Inflammatory macrophage treated with lipopolysaccharide for 1 hour (primary cell): ENCODE measurements around the gene KCNK13.
A peak's percentile ranks its signal among the peaks of the same experiment; 100 is the strongest.

Experiments
- DNase-seq, 2 donors: peaks; one replicate each; pipeline ENCODE4 v3.0.0-alpha.2; 2020 to 2022

Gene KCNK13

DNA sequence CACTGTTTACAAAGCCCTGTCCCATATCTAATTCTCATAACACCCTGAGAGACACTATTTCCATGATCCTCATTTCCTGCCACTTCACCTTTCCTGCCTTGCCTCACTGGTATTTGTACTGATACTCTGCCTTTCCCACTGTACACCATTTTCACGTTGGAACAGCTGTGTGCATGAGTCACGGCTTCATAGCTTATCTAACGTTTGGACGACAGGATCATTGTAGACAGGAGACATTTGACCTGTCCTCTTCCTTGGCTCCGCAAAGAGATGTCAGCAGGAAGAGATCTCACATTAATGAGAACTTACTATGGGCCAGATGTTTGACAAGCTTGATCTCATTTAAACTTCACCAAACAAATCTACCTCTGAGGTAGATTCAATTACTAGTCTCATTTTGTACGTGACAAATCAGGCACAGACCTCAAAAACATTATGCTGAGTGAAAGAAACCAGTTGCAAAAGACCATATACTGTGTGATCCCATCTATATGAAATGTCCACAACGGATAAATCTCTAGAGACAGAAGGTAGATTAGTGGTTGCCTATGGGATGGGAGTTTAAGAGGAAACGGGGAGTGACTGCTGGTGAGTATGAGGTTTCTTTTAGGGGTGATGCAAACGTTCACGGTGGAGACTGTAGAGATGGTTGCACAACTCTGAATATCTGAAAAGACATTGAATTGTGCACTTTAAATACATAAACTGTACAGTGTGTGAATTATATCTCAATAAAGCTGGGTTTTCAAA is 71.2 kb downstream of the KCNK13 start:
- no peak for DNase-seq

DNA sequence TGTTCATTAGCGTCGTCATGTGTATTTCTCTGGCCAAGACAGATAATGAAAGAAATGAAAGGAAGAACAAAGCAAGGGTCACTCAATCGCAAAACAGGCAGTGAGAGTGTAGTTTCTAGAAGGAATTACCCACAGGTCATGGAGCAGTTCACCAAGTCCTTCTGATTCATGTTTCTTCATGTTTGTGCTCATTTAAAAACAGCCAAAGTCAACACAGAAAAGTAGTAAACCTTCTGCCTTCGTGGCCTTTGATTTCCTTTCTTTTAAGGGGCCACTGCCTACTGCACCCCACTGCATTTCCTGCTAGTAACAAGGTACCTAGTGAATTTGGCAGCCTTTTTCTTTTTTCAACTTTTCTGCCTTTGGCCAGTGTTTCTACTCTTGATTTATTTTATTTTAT is 75.1 kb downstream of the KCNK13 start:
- no peak for DNase-seq

DNA sequence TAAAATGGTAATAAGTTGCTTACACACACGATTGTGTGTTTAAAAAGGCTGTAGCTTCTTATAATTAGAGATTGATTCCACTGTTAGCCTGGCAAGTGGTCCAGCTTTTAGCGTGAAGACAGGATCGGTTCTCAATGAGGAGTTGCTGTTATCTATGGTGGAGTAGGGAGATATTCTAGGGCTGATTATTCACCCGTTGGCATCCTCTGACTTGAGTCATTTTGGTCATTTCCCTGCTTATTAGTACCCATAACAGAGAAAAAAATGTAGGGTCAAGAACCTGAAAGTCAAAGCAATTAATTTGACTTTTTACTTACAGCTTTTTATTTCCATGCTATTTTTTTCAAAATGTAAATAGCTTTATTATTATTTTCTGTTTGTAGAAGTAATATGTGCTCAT is 76.0 kb downstream of the KCNK13 start:
- DNase-seq: no peak

- DNase-seq: no peak
These were observed 77.4 kb downstream of the KCNK13 start for GRCh38 chr14:90139199-90139598.

GRCh38 chr14:90140298-90140955 is 78.6 kb downstream of the KCNK13 start:
- DNase-seq: no peak

GRCh38 chr14:90140956-90141316 is 79.1 kb downstream of the KCNK13 start:
- DNase-seq: no peak

GRCh38 chr14:90153429-90153828 is 91.6 kb downstream of the KCNK13 start:
- DNase-seq: no peak

GRCh38 chr14:90154110-90154509 is 92.3 kb downstream of the KCNK13 start:
- no peak for DNase-seq

DNA sequence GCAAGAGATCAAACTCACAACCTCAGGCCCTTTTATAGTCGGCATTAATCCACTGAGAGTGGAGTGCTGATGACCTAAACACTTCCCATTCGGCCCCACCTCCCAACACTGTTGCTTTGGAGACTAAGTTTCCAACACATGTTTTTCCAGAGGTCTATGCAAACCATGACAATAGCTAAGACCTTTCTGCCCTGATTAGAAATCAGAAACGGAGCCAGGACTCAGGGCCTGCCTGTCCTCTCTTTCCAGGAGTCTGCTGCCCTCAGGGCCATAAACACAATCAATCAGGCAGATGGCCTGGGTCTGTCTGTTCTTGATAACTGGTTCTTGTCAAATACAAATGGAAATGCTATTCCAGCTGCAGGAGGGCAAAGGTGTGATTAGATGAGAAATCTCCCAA is 97.4 kb downstream of the KCNK13 start:
- DNase-seq: no peak

DNA sequence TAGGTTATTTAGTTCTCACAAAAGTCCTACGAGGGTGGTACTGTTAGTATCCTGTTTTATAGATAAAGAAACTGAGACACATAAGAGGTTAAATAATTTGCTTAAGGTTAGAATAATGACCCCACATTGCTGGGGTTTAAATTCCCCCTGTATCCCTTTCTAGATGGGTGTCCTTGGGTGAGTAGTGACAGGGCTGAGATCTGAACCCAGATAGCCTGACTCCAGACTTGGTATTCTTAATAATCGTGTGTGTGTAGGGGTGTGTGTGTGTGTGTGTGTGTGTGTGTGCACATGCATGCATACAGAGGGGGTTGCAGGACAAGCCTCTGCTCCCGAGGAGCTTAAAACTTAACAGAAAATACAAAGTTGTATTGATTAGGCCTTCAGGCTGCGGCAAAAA is 97.9 kb downstream of the KCNK13 start:
- DNase-seq: no peak

- DNase-seq: no peak
These were observed 99.3 kb downstream of the KCNK13 start for GRCh38 chr14:90161129-90161528.

- DNase-seq: no peak
These were observed 106.8 kb downstream of the KCNK13 start for GRCh38 chr14:90168425-90169105.

GRCh38 chr14:90175631-90176030 is 113.8 kb downstream of the KCNK13 start:
- no peak for DNase-seq

DNA sequence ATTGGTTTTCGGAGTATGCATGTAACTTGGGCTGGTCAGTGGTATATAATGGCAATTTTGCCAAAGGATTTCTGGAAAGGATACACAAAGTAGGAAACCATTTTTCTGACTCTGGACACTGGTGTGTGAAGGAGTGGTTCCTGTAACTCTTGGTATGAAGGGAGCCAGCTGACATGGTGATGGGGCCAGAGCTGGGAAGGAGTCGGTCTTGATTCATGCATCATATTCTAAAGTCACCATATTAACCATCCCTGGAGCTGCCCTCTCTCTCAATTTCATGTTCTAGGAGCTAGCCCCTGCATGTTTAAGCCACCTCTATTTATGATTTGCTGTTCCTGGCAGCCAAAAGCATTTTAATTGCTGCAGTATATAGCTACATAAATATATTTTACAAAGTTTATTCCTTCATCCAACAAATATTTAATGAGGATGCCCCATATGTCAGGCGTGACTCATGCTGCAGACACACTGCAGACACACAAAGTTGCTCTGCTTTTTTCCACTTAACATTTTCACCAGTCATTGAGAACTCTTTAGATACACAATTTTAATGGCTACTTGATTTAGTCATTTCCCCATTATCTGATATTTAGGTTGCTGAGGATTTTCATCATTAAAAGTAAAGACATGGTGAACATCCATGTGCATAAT is 115.9 kb downstream of the KCNK13 start:
- DNase-seq: no peak

DNA sequence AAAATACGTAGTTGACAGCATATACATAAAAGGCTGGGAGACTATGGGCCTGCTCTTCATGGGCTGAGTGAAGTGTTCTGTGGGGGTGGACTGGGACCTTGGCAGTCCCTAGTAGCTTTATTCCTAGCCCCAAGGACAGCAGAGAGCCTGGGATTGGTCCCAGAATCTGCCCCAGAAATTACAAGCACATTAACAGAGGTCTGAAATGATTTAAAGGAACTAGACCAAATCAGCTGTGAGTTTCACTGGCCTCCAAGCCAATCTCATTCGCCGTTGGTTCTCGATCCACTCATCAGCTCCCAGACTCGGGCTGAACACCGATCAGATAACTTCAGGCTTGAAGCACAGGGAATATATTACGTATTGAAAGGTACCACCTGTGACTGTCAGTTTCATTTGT is 117.6 kb downstream of the KCNK13 start:
- DNase-seq: no peak

- DNase-seq: no peak
These were observed 118.3 kb downstream of the KCNK13 start for GRCh38 chr14:90179809-90180779.

GRCh38 chr14:90184094-90184493 is 122.3 kb downstream of the KCNK13 start:
- no peak for DNase-seq

DNA sequence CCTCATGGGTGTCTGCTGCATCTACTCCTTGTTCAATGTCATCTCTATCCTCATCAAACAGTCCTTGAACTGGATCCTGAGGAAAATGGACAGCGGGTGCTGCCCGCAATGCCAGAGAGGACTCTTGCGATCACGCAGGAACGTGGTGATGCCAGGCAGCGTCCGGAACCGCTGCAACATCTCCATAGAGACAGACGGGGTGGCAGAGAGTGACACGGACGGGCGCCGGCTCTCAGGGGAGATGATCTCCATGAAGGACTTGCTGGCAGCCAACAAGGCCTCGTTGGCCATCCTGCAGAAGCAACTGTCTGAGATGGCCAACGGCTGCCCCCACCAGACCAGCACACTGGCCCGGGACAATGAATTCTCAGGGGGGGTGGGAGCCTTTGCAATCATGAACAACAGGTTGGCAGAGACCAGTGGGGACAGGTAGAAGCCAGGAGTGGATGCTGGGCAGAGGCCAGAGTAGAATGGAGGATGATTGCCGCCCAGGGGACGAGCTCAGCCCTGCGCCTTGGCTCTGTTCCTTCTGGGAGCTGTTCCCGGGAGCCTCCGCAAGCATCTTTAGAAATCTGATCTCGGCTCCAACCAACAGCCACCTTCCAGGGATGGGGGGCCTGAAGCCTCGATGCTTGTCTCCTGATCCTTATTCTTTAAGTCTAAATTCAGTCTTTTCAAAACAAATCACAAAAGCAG is 122.9 kb downstream of the KCNK13 start:
- no peak for DNase-seq

- DNase-seq: no peak
These were observed 126.8 kb downstream of the KCNK13 start for GRCh38 chr14:90188588-90188987.

DNA sequence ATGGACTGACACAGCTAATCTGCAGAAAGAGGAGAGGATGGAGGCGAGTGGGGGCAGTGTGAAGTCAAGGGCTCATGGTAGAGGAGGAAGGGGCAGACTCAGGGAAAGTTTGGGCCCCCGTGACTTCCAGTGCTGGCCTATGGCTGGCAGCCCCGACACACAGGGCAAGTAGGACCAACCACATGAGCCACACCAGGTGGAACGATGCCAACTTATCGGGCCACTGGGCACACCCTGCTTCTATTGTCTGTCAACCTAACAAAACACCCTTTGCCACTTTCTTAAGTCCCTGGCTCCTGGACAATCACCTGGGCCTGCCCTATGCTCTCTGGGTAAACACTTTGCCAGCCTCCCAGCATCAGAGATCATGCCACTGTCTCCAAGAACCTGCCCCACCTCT is 129.4 kb downstream of the KCNK13 start:
- no peak for DNase-seq

DNA sequence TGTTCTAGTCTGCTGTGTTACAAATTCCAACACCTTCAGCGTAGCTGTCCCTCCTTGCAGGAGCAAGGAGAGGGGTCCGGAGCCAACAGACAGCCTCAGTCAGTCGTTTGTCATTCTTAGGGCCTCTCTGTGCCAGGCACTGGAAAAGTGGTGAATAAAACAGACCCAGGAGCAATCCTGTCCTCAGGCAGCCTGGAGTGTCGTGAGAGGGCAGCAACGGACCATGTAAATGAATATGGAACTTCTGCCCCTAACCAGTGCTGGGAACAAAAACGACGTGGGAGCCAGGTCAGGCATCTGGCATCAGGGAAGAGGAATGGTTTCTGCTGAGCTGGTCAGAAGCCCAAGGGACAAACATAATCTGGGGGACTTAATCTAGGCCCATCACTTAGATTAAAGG is 129.8 kb downstream of the KCNK13 start:
- no peak for DNase-seq

DNA sequence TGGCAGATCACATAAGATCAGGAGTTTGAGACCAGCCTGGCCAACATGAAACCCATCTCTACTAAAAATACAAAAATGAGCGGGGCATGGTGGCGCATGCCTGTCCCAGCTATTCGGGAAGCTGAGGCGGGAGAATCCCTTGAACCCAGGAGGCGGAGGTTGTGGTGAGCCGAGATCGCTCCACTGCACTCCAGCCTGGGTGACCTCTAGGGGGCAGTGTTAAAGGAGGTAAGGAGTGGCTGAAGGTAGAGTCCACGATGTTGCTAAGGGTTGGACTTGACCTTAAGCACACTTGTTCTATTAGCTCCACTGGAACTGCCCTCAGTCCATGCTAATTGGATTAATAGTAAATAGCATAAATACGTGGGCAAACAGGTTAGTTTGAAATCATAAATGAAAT is 132.1 kb downstream of the KCNK13 start:
- peak in 1 of 2 donors; percentile 3 for DNase-seq
